H7 (cell line): Measurements from ENCODE around the gene RIPK1. TPM values are rescaled to one million over a fixed set of nuclear protein-coding genes. Genes with fewer than 3 reads are reported as not detected.
A peak's percentile ranks its signal among the peaks of the same experiment; 100 is the strongest.
"Not testable (repeated sequence)": the region's sequence is repeated elsewhere in the genome, so short reads cannot be mapped to it uniquely, and the experiment has no call there.

Experiments used
- DNase-seq: peaks from one replicate; pipeline ENCODE4 v3.0.0; 2012
- H3K27me3 ChIP-seq: 2 replicates; pipeline ENCODE4 v1.6.0; 2011; ENCODE audit warnings: mild to moderate bottlenecking, low read length; ENCODE audit not compliant: control insufficient read depth, insufficient read depth
- H3K36me3 ChIP-seq: replicated peaks from 2 replicates; pipeline ENCODE4 v1.5.1; 2011; ENCODE audit warnings: low read length; ENCODE audit not compliant: control insufficient read depth, insufficient read depth
- H3K4me3 ChIP-seq: 2 replicates; pipeline ENCODE4 v1.5.1; 2011; ENCODE audit warnings: low read depth, mild to moderate bottlenecking, control low read depth, low read length, moderate library complexity; ENCODE audit not compliant: insufficient read depth
- total RNA-seq: library from RNA; depleted of rRNA; stranded (reverse); fragments of >200 nt; shearing (Covaris generic); gene quantifications from 2 replicates; pipeline ENCODE4 v1.2.3, GENCODE V29; 2014

RIPK1 gene
- total RNA-seq, 1 experiment from 2014 or later, result 8.9 TPM

- no peak for DNase-seq
- no peaks in the 10 kb centered on the region for H3K27me3 ChIP-seq
- H3K36me3 ChIP-seq, result no peaks in the 10 kb centered on the region
- H3K4me3 ChIP-seq, result no peak overlapping the region
Observed at GRCh38 chr6:3058957-3059356, 9.3 kb upstream of the RIPK1 start.

GRCh38 chr6:3060092-3060491 lies 8.2 kb upstream of the RIPK1 start:
- not testable (repeated sequence) for H3K4me3 ChIP-seq, H3K36me3 ChIP-seq, DNase-seq, H3K27me3 ChIP-seq

- no peak overlapping the region for H3K4me3 ChIP-seq
- peaks cover 2% of the 10 kb centered on the region; the same call in 1 of the 2 replicates for H3K27me3 ChIP-seq
- no peak for DNase-seq
- no peaks in the 10 kb centered on the region for H3K36me3 ChIP-seq
Observed at GRCh38 chr6:3061501-3061941, 6.8 kb upstream of the RIPK1 start.

DNA sequence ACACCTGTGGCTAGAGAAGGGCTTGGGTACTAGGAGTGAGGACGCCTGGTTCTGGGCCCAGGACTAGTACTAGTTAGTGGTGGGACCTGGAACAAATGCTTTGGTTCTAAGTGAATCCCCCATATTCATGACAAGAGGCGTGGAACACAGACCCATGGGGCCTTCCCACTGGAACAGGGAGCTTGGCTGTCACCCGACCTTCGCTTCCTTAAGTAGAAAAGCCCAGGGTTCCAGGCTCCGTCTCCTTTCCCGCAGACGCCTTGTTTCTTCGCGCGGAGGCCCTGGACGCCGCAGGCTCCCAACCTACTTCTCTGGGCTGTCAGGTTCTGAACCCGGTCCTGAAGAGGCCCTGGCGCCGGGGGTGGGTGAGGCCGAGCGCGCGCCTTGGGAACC lies 5.0 kb upstream of the RIPK1 start:
- not testable (repeated sequence) for DNase-seq, H3K27me3 ChIP-seq, H3K36me3 ChIP-seq
- H3K4me3 ChIP-seq, result peak overlapping the region; percentile 91

DNA sequence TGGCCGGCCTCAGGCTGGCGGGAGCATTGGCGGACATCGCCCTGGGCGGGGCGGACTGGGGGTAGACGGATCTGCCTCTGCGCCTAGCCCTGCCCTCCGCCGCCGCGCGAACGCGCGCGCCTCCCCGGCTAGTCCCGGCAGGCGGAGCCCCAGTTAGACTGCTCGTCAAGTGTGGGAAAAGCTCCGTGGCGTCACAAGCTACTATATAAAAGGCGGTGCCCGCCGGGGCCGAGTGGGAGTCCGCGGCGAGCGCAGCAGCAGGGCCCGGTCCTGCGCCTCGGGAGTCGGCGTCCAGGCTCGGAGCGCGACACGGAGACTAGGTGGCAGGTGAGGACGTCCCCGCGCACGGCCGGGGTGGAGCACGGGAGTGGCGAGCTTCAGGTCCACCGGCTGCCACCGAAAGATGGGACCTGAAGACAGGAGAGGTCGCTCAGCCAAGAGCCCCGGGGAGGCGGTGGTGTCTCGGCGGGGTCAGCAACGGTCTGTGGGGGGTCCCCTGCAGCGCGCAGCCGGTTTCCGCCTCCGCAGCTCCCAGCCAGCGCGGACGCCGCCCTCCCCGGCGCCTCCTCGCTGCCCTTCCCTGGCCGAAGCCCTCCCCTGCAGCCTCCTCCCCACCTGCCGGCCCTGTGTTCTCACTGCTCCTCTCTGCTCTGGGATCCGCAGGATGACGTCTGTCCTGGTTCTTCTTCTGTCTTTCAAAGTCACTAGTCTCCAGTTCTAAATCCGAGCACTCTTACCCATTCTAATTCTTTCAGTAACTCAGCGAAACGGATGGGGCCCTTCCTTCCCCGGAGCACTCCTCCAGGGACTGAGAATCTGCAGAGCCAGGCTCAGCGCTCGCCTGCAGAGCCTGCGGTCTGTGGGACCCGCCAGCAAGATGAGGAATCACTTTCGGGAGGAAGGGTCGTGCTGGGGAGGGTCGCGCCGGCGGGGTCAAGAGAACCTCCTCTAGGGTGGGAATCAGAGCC lies 4.3 kb upstream of the RIPK1 start:
- peaks cover 2% of the 10 kb centered on the region; the same call in 1 of the 2 replicates for H3K27me3 ChIP-seq
- peak overlapping the region; percentile 91 for H3K4me3 ChIP-seq
- DNase-seq, result peak; percentile 93
- H3K36me3 ChIP-seq, result no peaks in the 10 kb centered on the region

DNA sequence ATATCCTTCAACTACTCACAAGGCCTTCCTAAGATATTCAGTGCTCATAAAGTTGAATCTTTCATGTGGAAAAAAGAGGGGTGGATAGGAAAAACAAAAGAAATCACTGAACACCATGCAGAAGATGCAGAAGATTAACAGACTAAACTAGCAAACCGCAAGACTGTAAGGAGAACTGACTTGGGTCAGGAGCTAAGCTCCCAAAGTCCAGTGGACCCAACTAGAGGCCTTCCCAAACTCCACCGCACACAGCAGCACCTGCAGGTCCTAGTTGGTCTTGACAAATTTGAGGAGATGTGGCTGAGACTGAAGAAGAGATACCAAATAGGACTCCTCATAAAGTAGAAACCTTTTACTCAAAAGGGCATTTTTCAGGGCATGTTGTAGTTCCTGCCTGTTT lies 3.3 kb downstream of the RIPK1 start:
- Histone ChIP-seq H3K4me3 (no peak overlapping the region), H3K27me3 (no peaks in the 10 kb centered on the region), H3K36me3 (no peaks in the 10 kb centered on the region)
- DNase-seq, result no peak

- DNase-seq, result no peak
- Histone ChIP-seq H3K4me3 (no peak overlapping the region), H3K36me3 (peaks cover 1% of the 10 kb centered on the region; the same call in 1 of the 2 replicates)
Observed at GRCh38 chr6:3072798-3073197, 4.5 kb downstream of the RIPK1 start.

GRCh38 chr6:3073382-3073781 lies 5.1 kb downstream of the RIPK1 start:
- H3K27me3 ChIP-seq, result no peaks in the 10 kb centered on the region
- H3K36me3 ChIP-seq, result peaks cover 5% of the 10 kb centered on the region

More at GRCh38 chr6:3072798-3073197, 4.5 kb downstream of the RIPK1 start:
- H3K27me3 ChIP-seq, result no peaks in the 10 kb centered on the region

DNA sequence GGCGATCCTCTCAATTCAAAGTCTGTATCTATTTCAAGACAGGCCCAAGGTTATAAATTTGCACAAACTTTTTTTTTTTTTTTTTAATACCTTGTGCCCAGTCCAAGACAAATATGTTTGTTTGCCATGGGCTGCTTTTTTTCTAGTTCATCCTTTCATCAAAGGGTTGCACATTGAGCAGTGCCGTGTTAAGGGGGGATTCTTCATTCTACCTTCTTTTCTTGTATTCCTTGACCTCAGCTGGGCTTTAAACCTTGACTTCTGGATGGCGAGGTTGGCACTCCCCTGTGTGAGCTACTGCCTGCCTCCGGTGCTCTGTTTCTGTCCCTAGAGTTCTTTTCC lies 7.4 kb downstream of the RIPK1 start:
- Histone ChIP-seq H3K4me3 (no peak overlapping the region), H3K27me3 (no peaks in the 10 kb centered on the region), H3K36me3 (peaks cover 12% of the 10 kb centered on the region)
- DNase-seq, result peak; percentile 42

More at GRCh38 chr6:3073382-3073781, 5.1 kb downstream of the RIPK1 start:
- DNase-seq, result no peak
- H3K4me3 ChIP-seq, result no peak overlapping the region

DNA sequence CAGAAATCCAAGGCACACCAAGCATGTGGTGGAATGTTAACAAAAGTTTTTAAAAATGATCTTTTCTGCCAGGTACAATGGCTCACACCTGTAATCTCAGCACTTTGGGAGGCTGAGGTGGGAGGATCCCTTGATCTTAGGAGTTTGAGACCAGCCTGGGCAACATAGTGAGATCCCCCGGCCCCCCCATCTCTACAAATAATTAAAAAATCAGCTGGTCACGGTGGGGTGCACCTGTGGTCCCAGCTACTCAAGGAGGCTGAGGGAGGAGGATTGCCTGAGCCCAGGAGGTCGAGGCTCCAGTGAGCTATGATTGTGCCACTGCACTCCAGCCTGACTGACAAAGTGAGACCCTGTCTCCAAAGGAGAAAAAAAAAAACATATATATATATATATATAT lies 8.0 kb downstream of the RIPK1 start:
- Histone ChIP-seq H3K4me3 (no peak overlapping the region), H3K27me3 (no peaks in the 10 kb centered on the region), H3K36me3 (peaks cover 14% of the 10 kb centered on the region)
- DNase-seq, result no peak

- no peak for DNase-seq
- Histone ChIP-seq H3K27me3 (no peaks in the 10 kb centered on the region), H3K4me3 (no peak overlapping the region), H3K36me3 (peaks cover 14% of the 10 kb centered on the region)
Observed at GRCh38 chr6:3077430-3077829, 9.1 kb downstream of the RIPK1 start.

- DNase-seq, H3K27me3 ChIP-seq, H3K4me3 ChIP-seq: not testable (repeated sequence)
- H3K36me3 ChIP-seq, result peaks cover 25% of the 10 kb centered on the region
Observed at GRCh38 chr6:3078952-3079351, 10.7 kb downstream of the RIPK1 start.

- Histone ChIP-seq H3K27me3 (no peaks in the 10 kb centered on the region), H3K36me3 (peaks cover 27% of the 10 kb centered on the region), H3K4me3 (no peak overlapping the region)
- no peak for DNase-seq
Observed at GRCh38 chr6:3079682-3080081, 11.4 kb downstream of the RIPK1 start.

DNA sequence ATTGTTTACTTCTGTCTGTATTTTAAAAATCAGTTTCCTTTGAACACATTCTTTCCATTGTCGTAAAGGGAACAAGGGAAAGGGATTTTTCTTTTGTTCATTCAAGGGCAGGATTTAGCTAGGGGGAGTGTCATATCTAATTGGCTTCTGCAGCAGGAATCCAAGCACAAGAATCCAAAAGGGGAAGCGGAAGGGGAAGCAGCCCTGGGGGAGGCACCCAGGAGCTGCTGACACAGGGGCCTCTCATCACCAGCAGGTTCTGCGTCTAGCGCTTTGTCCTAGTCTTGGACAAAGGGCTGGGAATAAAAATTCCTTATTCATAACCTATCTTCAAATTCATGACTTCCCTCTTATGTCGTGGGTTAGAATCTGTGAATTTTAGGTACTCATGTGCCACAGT lies 13.7 kb downstream of the RIPK1 start:
- H3K4me3 ChIP-seq, result no peak overlapping the region
- peaks cover 35% of the 10 kb centered on the region for H3K36me3 ChIP-seq
- peak; percentile 37 for DNase-seq
- no peaks in the 10 kb centered on the region for H3K27me3 ChIP-seq

- H3K36me3 ChIP-seq, result peaks cover 43% of the 10 kb centered on the region
- no peak for DNase-seq
- H3K4me3 ChIP-seq, result no peak overlapping the region
- no peaks in the 10 kb centered on the region for H3K27me3 ChIP-seq
Observed at GRCh38 chr6:3085074-3085473, 16.8 kb downstream of the RIPK1 start.
